A549 (cell line): ENCODE data around the gene SPATA9.

ENCODE experiments used
- CHD2 ChIP-seq: fragments of 150-350 bp; IDR thresholded peaks from 2 replicates; pipeline ENCODE4 v1.6.1; 2014; ENCODE audit warnings: low read length; ENCODE audit not compliant: partially characterized antibody
- FOSL2 ChIP-seq, 2 experiments: fragments of 450-650 bp in 1 of 2; fragments of >200 bp in 1 of 2; sonication (Bioruptor Twin) in 1 of 2; formaldehyde crosslinking; IDR thresholded peaks; 2 replicates each; pipeline versions ENCODE4 v1.5.0 to v1.6.1; 2016 to 2020; ENCODE audit warnings: mild to moderate bottlenecking in 1 of 2, moderate library complexity in 1 of 2
- HOXB13 ChIP-seq: fragments of 250-450 bp; sonication (Bioruptor Pico); IDR thresholded peaks from 2 replicates; pipeline ENCODE4 v1.5.0; 2020; ENCODE audit warnings: low read depth, mild to moderate bottlenecking, moderate library complexity
- KDM5A ChIP-seq: fragments of 200-600 bp; sonication (generic); IDR thresholded peaks from 2 replicates; pipeline ENCODE4 v1.6.1; 2016; ENCODE audit warnings: antibody characterized with exemption, mild to moderate bottlenecking
- POLR2A ChIP-seq: IDR thresholded peaks from 2 replicates; pipeline ENCODE4 v1.6.1; 2012; ENCODE audit warnings: mild to moderate bottlenecking, low read length
- POLR2AphosphoS2 ChIP-seq: conservative IDR thresholded peaks from 2 replicates; pipeline ENCODE4 v1.6.1; 2012; ENCODE audit warnings: low read length, improper control_type of control experiment, inconsistent platforms
- RAD21 ChIP-seq, 2 experiments: fragments of >200 bp in 1 of 2; sonication (Bioruptor Twin) in 1 of 2; formaldehyde crosslinking in 1 of 2; IDR thresholded peaks in 1 of 2; conservative IDR thresholded peaks in 1 of 2; 2 replicates in 1 of 2; 3 replicates in 1 of 2; pipeline ENCODE4 v1.6.1; 2012 to 2018; ENCODE audit warnings: inconsistent platforms in 1 of 2
- RFX5 ChIP-seq: fragments of 450-650 bp; IDR thresholded peaks from 2 replicates; pipeline ENCODE4 v1.7.1; 2014; ENCODE audit warnings: antibody characterized with exemption, mild to moderate bottlenecking, moderate library complexity
- TF ChIP-seq, protein P1 (sequence below): fragments of >200 bp; sonication (Bioruptor Twin); formaldehyde crosslinking; IDR thresholded peaks from 3 replicates; pipeline ENCODE4 v1.5.1; 2016
- TF ChIP-seq, protein P2 (sequence below): fragments of 200-600 bp; sonication (generic); IDR thresholded peaks from 2 replicates; pipeline ENCODE4 v1.6.1; 2016; ENCODE audit warnings: antibody characterized with exemption, mild to moderate bottlenecking, moderate library complexity

- TF ChIP-seq, protein P1, sequence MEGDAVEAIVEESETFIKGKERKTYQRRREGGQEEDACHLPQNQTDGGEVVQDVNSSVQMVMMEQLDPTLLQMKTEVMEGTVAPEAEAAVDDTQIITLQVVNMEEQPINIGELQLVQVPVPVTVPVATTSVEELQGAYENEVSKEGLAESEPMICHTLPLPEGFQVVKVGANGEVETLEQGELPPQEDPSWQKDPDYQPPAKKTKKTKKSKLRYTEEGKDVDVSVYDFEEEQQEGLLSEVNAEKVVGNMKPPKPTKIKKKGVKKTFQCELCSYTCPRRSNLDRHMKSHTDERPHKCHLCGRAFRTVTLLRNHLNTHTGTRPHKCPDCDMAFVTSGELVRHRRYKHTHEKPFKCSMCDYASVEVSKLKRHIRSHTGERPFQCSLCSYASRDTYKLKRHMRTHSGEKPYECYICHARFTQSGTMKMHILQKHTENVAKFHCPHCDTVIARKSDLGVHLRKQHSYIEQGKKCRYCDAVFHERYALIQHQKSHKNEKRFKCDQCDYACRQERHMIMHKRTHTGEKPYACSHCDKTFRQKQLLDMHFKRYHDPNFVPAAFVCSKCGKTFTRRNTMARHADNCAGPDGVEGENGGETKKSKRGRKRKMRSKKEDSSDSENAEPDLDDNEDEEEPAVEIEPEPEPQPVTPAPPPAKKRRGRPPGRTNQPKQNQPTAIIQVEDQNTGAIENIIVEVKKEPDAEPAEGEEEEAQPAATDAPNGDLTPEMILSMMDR = no peak
- TF ChIP-seq, protein P2, sequence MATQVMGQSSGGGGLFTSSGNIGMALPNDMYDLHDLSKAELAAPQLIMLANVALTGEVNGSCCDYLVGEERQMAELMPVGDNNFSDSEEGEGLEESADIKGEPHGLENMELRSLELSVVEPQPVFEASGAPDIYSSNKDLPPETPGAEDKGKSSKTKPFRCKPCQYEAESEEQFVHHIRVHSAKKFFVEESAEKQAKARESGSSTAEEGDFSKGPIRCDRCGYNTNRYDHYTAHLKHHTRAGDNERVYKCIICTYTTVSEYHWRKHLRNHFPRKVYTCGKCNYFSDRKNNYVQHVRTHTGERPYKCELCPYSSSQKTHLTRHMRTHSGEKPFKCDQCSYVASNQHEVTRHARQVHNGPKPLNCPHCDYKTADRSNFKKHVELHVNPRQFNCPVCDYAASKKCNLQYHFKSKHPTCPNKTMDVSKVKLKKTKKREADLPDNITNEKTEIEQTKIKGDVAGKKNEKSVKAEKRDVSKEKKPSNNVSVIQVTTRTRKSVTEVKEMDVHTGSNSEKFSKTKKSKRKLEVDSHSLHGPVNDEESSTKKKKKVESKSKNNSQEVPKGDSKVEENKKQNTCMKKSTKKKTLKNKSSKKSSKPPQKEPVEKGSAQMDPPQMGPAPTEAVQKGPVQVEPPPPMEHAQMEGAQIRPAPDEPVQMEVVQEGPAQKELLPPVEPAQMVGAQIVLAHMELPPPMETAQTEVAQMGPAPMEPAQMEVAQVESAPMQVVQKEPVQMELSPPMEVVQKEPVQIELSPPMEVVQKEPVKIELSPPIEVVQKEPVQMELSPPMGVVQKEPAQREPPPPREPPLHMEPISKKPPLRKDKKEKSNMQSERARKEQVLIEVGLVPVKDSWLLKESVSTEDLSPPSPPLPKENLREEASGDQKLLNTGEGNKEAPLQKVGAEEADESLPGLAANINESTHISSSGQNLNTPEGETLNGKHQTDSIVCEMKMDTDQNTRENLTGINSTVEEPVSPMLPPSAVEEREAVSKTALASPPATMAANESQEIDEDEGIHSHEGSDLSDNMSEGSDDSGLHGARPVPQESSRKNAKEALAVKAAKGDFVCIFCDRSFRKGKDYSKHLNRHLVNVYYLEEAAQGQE = no peak
- no peak for TF ChIP-seq RAD21 (conservative IDR thresholded peaks at IDR 0.05 in 1 of 2, IDR thresholded peaks at IDR 0.05 in 1 of 2)
- no peak for TF ChIP-seq CHD2
- no peak for TF ChIP-seq POLR2A
- TF ChIP-seq HOXB13 (CRISPR knock-in tag) = no peak
- TF ChIP-seq FOSL2 (IDR thresholded peaks at IDR 0.05) = no peak
- TF ChIP-seq FOSL2 (CRISPR knock-in tag; IDR thresholded peaks at IDR 0.05) = no peak
- TF ChIP-seq POLR2AphosphoS2 = no peak
- no peak for TF ChIP-seq RFX5
- no peak for TF ChIP-seq KDM5A
These were observed 28.6 kb downstream of the SPATA9 start for GRCh38 chr5:95654196-95654595.
